ENCODE measurements around the gene PNPLA6.
A peak's percentile ranks its signal among the peaks of the same experiment; 100 is the strongest.
"Not testable (repeated sequence)": the region's sequence is repeated elsewhere in the genome, so short reads cannot be mapped to it uniquely, and the experiment has no call there.

The PNPLA6 gene

DNA sequence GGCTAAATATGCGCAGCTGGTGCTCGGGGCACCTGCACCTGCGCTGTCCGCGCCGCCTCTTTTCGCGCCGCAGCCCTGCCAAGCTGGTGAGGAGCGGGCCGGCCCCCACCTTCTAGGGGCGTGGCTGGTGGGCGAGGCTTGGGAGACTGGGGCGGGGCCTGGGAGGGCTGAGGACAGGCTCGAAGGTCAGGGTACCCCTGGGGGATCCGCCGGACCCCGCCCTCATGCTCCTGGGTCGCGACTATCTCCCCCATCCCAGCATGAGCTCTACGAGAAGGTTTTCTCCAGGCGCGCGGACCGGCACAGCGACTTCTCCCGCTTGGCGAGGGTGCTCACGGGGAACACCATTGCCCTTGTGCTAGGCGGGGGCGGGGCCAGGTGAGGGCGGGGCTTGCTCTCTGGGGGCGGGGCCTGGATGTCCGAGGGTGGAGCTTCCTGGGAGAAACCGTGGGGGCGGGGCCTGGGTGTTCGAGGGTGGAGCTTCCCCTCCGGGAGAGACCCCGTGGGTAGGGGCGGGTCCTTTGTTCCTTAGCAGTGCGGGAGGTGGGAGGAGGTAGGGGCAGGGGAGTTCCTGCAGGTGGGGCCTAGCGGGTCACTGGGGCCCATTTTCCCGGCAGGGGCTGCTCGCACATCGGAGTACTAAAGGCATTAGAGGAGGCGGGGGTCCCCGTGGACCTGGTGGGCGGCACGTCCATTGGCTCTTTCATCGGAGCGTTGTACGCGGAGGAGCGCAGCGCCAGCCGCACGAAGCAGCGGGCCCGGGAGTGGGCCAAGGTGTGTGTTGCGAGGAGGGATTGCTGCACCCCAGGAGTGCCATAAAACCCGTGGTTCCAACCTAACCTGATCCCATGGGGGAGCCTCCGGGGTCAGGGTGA, 19.7 kb downstream of the PNPLA6 start:
- no peak for DNase-seq (ENCODE audit: low read depth)

DNA sequence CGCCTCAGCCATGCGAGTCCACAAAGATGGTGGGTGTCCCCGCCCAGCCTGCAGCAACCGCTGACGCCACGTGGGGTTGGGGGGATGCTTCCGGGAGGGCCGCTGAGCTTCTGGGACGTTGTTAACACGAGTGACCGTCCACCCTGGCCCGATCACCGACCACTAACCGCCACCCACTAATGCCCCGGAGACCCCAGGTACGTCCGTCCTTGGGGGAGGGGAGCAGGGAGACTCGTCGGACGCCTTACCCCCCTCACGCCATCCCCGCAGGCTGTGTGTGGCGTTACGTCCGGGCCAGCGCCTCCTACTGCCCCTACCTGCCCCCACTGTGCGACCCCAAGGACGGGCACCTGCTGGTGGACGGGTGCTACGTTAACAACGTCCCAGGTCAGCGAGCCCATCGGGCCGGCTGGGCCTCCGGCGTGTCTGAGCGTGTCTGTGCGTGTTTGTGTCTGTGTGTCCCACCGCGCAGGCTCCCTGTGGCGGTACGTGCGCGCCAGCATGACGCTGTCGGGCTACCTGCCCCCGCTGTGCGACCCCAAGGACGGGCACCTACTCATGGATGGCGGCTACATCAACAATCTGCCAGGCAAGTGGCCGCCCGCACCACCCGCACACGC, 21.3 kb downstream of the PNPLA6 start:
- DNase-seq (ENCODE audit: low read depth) = no peak

DNA sequence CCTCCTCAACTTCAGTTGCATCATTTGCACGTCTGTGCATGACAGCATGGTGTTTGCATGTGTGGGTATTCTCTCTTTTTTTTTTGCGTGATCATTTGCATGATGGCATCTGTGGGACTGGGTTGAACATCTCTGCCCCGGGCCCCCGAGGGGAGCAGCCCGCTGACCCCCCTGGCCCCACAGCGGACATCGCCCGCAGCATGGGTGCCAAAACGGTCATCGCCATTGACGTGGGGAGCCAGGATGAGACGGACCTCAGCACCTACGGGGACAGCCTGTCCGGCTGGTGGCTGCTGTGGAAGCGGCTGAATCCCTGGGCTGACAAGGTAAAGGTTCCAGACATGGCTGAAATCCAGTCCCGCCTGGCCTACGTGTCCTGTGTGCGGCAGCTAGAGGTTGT, 23.1 kb downstream of the PNPLA6 start:
- no peak for DNase-seq (ENCODE audit: low read depth)

DNA sequence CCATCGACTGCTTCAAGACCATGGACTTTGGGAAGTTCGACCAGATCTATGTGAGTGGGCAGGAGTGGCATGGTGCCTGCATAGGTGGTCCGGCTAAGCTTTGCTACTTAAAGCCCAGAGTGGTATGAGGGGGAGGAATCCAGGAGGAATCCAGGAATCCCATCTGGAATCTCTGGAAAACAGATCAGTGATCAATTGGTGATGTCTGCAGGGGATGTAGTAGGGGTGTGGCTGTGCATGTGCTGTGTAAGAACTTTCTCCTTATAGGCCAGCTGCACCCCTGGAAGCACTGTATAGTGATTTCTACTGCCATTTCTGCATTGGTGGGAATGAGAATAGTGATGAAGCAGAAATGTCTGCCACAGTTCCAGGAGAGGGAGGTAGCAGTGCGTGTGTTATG, 23.6 kb downstream of the PNPLA6 start:
- DNase-seq (ENCODE audit: low read depth) = no peak

DNA sequence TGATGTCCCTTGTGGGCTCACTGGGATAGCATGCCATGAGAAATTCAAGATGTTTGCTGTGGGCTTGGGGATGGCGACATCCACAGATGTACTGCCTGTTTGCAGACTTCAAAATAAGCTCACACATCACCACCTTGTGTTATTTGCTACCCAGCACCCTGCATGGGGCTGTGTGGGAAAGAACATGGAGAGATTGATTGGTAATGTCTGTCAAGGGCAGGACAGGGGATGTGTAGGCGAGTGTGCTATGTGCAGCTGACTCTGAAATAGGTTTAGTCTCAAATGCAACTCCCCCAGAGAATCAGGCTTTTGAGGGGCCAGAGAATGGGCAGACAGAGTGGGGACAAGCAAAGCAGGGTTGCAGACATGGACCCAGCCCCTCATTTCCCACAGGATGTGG, 24.7 kb downstream of the PNPLA6 start:
- no peak for DNase-seq (ENCODE audit: low read depth)

DNA sequence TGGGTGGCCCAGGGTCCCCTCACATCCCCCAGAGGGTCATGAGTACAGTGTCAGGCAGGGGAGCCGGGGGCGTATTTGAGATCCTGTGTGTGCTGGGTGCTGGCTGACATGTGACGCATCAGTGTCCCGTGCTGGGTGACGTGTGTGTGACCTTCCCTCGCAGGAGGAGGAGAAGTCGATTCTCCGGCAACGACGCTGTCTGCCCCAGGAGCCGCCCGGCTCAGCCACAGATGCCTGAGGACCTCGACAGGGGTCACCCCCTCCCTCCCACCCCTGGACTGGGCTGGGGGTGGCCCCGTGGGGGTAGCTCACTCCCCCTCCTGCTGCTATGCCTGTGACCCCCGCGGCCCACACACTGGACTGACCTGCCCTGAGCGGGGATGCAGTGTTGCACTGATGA, 25.8 kb downstream of the PNPLA6 start:
- DNase-seq (ENCODE audit: low read depth) = no peak

DNA sequence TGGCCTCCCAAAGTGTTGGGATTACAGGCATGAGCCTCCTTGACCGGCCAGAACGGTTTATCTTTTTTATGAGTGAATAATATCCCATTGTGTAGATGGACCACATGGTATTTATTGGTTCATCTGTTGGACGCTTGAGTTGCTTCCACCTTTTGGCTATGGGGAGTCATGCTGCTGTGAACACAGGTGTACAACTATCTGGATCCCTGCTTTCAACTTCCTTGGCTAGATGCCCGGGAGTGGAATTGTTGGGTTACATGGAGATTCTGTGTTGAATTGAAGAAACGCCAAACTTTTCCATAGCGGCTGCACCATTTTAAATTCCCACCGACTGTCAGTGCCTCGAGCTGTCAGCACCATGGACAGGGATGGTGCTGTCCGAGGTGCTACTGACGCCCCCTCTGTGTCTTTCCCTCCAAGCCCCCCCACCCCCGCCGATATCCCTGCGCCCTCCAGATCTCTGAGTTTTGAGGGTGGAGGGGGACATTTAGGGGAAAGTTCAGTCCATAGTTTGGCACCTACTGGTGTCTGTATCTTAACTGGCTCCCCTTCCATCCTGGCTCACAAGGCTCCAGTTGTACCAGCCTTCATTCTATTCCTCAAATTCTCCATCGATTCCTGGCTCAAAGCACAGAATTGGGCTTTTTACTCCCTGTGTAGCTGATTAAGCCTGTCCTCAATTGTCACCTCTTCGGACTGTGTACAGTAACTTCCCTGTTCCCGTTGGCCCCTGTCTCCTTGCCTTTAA, 27.3 kb downstream of the PNPLA6 start:
- no peak for DNase-seq (ENCODE audit: low read depth)

DNA sequence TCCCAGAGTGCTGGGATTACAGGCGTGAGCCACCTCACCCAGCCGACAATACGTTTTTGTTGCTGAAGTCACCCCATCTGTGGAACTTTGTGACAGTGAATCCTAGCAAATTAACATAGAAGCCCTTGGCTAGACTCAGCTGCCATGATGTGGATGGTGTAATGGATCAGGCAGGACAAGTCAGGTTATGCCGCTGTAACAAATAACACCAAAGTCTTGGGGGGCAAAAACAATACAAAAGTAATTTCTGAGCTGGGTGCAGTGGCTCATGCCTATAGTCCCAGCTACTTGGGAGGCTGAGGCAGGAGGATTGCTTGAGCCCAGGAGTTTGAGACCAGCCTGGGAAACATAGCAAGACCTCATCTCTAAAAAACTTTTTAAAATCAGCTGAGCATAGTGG, 29.3 kb downstream of the PNPLA6 start:
- no peak for DNase-seq (ENCODE audit: low read depth)

DNA sequence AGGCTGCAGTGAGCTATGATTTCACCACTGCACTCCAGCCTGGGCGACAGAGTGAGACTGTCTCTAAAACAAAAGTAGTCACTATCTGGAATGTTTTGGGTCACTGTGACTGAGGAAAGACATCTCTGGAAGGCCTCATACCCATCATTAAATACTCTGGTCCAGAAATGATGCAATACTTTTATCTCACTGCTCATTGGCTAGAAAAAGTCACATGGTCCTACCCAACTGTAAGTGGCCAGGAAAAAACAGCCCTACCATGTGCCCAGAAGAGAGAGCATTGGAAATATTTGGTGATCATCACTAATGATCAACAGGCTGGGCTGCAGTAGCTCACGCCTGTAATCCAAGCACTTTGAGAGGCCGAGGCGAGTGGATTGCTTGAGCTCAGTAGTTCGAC, 29.8 kb downstream of the PNPLA6 start:
- no peak for DNase-seq (ENCODE audit: low read depth)

DNA sequence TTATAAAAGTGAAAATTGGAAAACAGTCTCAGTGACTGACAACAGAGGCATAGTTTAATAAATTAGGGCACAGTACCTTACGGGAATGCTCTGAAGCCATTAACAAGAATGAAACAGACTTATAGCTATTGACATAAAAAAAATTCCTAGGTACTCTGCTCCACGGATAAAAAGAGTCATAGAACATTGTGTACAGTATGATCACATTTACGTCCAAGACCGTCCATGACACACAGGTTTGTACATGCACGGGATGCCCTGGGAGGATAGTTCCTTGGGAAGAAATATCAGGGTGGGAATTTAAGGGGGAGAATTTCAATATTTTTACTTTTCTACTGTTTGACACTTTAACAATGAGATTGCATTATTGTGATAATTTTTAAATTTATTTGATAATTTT, 35.2 kb downstream of the PNPLA6 start:
- no peak for DNase-seq (ENCODE audit: low read depth)

DNA sequence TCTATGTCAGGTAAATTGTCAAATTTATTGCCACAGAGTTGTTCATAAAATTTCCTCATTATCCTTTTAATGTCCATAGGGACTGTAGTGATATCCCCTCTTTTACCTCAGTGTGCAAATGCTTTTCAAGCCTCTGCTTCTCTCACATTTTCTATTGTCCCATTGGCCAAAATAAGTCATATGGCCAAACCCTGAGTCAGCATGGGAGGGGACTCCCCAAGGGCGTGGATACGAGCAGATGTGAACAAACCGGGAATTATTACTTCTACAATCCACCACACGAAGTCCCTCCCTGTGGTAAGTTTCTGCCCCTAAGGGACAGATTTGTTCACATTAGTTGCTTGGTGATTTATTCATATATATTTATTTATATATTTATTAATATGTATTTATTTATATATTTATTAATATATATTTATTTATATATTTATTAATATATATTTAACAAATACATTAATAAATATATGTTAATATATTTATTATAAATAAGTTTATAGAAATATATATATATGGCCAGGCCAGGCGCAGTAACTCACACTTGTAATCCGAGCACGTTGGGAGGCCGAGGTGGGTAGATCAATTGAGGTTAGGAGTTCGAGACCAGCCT, 40.0 kb downstream of the PNPLA6 start:
- no peak for DNase-seq (ENCODE audit: low read depth)

DNA sequence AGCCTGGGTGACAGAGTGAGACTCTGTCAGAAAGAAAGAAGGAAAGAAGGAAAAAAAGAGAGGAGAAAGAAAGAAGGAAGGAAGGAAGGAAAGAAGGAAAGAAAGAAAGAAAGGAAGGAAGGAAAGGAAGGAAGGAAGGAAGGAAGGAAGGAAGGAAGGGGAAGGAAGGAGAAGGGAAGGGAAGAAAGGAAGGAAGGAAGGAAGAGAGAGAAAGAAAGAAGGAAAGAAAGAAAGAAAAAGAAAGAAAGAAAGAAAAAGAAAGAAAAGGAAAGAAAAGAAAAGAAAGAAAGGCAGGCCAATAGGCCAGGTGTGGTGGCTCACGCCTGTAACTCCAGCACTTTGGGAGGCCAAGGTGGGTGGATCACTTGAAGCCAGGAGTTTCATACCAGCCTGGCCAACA, 41.9 kb downstream of the PNPLA6 start:
- not testable (repeated sequence) for DNase-seq (ENCODE audit: low read depth)

DNA sequence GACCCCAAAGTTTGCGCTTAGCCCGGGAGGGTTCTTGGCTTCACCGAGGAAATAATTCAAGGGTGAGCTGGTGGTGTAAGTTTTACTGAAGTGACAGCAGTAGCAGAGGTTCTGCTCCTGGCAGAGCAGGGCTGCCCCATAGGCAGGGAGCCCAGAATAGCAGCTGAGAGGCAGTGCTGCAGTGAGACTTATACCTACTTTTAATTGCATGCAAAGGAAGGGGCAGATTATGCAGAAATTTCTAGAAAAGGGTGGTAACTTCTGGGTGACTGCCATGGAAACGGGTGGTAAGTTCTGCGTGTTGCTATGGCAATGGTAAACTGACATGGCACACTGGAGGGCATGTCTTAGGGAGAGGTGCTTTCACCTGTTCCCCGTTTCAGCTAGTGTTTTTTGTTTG, 42.6 kb downstream of the PNPLA6 start:
- no peak for DNase-seq (ENCODE audit: low read depth)

DNA sequence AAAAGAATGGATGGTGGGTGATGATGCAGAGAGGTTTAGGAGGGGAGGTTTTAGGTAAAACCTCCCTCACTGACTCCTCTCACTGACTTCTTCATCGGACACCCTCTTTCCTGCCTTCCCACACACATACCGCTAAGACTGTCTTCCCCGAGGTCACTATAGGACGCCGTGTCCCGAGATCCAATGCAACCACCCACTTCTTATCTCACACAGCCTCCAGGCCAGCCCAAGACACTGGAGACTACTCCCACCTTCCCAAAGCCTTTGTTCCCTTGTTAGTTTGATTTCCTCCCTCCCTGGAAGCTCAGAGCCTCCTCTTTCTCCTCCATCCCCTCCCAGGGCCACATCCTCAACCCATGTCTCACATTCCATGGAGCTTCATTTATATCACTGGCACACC, 43.7 kb downstream of the PNPLA6 start:
- DNase-seq (ENCODE audit: low read depth) = no peak

DNA sequence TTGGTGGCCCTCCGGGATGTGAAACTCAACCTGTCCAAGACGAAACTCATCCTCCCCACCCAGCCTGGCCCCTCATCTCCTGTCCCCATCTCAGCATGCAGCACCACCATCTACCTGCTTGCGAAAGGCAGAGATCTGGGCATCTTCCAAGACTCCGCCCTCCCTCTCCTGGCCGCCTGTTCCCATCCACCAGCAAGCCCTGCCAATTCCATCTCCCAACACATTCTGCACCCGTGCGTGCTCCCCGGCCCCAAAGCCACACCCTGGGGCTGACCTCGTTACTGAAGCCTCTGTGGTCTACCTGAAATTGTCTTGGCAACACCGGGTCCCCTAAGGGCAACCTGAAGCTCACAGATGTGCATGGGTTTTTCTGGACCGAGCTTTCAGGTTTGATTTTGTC, 46.9 kb downstream of the PNPLA6 start:
- DNase-seq (ENCODE audit: low read depth) = no peak

DNA sequence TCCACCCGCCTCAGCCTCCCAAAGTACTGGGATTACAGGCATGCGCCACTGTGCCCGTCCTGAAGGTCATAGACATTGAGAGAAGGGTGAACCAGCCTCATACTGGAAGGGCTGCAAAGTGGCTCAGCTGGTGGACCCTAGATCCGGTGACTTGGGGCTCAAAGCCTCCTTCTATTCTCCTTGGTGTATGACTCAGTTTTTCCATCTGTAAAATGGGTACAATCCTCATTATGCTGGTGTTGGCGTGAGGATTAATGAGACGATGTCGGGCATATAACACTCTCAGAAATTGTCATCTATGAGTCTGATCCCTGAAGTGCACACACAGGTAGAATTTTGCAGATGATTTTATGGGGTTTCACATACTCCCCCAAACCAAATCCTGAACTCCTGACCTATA, 54.3 kb downstream of the PNPLA6 start:
- DNase-seq (ENCODE audit: low read depth) = no peak

DNA sequence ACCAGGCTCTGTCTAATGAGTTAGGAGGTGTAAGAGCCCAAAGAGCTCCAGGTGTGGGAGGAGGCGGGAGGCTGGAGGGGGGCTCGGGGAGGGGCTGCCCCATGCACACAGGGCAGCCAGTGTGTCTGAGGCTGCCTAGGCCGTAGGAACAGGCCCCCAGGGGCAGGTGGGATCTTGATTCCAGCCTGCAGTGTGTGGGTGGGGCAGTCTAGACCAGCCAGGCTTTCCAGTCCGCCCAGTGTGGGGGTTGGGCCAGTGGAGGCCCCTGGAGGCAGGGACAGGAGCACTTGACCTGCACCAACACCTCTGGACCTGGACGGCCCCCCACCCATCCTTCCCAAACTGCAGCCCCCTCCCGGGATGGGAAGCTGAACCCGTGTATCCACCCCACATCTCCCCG, 54.7 kb downstream of the PNPLA6 start:
- DNase-seq (ENCODE audit: low read depth) = no peak

DNA sequence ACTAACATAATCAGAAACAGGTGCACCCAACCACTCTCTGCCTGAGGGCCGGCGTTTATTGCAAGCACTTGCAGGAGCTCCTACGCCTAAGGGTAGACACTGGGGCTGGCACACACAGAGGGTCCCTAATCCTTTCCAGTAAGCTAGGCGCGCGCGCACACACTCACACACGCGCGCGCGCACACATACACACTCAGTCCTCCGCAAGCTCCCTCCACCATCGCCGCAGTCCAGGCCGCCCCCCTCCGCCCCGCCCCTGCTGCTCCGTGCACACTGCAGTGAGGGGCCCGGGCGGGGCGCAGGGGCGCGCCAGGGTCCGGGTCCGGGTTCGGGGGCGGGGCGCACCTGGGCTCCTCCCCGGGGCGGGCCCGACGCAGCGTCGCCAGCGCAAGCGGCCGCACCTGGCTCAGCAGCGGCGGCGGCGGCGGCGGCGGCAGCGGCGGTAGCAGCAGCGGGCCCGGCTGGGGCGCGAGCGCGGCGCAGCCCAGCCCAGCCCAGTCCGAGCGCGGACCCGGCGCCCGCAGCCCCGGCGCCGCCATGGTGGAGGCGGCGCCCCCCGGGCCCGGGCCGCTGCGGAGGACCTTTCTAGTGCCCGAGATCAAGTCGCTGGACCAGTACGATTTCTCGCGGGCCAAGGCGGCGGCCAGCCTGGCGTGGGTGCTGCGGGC, 60.1 kb downstream of the PNPLA6 start, which contains the start of gene CAMSAP3:
Gene CAMSAP3 (plus strand): TSS at position 398 of the 668 bp plus-strand sequence. CDS start 140 bp downstream, at position 538.
- peak; percentile 24 for DNase-seq (ENCODE audit: low read depth)

DNA sequence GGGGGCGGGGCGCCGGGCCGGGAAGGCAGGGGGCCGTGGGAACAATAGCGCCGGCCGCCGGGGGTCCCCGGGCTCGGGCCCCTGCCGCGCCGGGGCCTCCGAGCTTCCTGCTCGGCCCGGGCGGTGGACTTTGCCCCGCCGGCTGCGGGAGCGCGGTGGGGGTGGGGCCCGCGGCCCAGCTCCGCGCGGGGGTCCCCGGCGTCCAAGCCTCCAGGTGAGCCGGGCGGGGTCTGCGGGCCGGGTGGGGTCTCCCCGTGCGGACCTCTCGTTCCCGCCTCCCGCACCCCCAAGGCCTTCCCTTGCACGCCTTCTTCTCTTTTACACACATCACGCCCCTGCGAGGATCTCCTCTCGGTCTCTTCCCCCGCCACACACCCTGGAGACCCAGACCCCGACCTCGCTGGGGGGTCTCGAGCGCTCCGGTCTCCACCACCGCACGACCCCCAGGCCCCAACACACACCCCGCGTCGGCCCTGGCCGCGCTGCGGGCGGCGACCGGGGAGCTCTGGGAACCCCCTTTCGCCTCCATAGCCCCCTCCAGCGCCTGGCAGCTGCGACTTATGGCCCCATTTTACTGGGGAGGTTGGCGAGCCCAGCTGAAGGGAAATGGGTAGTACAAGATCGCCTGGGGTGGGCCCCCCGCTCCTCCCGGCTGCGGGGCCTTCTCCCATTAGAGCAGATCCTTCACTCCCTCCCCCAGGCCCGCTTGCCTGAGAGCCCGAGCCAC, 60.9 kb downstream of the PNPLA6 start:
- no peak for DNase-seq (ENCODE audit: low read depth)

DNA sequence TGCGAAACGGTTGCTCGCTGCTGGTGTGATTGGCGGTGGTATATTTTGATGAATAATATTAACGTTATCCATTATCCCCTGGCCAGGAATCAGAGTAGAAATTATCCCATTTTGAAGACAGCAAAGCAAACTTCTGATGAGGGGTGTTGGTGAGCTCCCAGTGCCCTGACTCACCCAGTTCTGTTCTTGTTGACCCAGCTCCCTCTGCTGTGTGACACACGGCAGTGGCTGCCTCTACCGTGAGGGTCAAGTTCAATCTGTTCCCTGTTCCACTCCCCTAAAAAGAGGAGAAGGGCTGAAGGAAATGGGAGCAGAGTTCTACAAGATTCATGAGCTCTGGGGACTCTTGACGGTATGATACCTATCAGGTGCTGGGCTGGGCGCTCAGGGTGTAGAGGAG, 62.2 kb downstream of the PNPLA6 start:
- no peak for DNase-seq (ENCODE audit: low read depth)

DNA sequence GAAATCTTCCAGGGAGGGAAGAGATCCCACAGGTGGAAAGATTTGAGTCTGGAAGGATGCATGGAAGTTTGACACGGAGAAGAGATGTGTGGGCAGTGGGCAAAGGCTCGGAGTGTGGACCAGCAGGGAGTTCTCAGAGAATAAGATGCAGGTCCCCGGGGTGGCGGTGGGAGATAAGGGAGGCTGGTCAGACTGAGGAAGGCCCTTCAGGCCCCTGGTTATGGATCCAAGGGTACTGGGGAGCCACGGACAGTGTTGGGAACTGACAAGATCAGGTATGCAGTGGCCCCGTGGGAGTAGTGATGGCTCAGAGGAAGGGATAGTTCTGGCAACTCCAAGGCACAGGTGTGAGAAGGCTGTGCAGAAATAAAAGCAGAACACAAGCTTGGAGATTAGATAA, 62.7 kb downstream of the PNPLA6 start:
- DNase-seq (ENCODE audit: low read depth) = no peak

Data from activated T-helper 9 cell treated with anti-CD3 and anti-CD28 coated beads, Interleukin-2, amount 50 U/mL, for 16 hours (primary cell).